Daoy (cell line): ENCODE results near the gene PRICKLE2. TPM values are rescaled to one million over a fixed set of nuclear protein-coding genes. Genes with fewer than 3 reads are reported as not detected.
A peak's percentile ranks its signal among the peaks of the same experiment; 100 is the strongest.

Source experiments
- DNase-seq: peaks from one replicate; pipeline ENCODE4 v3.0.0-alpha.2; 2015; ENCODE audit warnings: low read depth
- total RNA-seq: library from RNA; depleted of rRNA; stranded (reverse); fragments of >200 nt; shearing (Covaris generic); gene quantifications from 2 replicates; pipeline ENCODE4 v1.2.3, GENCODE V29; 2014

The PRICKLE2 gene
- total RNA-seq, 1 experiment from 2014 or later: 13.0 TPM

DNA sequence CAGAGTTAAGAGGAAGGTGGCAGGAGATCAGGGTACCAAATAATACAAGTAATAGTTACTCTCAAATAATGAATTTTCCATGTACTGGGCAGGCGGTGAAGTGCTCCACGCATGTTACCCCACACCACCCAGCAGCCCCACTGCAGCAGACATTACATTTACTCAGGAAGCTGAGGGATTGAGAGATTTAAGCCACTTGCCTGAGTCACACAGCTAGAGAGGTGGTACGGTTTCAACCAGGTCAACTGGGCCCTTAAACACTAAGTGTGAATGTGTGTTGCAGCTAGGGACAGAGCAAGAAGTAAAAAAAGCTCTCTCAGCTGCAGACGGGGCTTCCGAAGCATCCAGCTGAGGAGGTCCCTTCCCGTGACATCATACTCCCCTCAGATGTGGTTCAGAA lies 91.3 kb downstream of the PRICKLE2 start:
- DNase-seq: no peak

- DNase-seq: no peak
Observed at GRCh38 chr3:64133272-64133671, 92.0 kb downstream of the PRICKLE2 start.

DNA sequence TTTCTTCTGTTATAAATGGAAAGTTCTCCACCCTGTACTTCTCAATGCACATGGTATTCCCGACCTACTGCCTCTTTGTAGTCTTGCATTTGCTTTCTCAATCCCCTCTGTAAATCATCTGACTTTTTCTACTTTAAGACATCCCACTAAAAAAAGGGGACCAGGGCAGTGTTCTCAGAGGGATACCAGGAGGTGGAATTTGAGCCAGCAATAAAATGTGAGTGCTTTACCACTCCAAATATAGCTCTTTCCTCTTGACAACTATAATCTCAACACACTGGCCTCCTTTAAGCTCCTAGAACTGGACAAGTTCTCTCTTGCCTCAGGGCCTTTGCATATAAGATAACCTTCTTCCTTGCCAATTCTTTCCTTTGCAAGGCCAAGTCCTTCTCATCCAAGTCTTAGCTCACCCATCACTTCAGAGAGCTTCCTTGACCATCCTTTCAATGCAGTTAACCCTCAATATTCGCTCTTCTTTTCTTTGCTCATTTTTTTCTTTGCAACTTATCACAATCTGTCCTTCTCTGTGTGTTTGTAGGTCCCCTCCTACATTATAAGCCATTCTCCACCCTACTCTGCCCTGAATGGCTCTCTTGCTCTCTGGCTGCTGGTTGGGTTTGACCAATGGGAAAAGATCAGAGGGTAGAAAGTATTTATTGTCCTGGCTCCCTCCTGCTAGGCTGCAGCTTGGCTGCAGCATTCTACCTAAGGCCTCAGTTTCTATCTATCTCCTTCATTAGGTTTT lies 93.4 kb downstream of the PRICKLE2 start:
- no peak for DNase-seq

DNA sequence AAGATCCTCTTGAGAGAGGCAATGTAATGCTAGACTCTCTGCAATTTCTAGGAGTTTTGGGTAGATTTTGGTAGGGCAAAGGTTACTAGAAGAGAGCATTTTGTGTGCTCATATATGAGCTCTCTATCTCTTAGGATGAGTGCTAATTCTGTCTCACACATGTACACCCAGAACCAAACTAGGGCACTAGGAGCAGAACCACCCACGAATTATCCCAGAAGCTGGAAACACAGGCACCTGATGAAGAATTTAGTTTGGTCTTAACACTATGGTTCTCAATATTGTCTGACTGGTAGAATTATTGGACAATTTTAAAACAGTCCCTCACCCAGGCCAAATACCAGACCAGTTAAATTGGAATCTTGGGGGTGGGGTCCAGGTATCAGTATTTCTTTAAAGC lies 94.8 kb downstream of the PRICKLE2 start:
- DNase-seq: no peak

DNA sequence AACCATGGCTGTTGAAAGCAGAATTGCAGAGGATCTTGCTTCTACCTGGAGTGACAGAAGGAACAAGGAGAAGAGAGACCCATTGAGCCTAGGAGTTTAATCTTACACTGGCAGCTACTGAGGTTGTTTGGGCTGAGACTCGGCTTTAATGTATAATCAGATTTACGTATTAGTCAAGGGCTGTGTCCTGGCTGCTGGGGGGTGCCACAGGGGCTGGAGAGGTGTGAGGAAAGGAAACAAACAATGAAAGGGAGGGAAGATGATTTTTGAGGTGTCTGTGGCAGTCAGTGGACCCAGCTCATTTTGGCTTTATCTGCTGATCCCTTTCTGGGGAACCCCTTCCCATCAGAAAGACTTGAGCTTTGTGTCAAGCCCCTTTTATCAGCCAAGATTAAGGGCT lies 95.7 kb downstream of the PRICKLE2 start:
- DNase-seq: no peak

DNA sequence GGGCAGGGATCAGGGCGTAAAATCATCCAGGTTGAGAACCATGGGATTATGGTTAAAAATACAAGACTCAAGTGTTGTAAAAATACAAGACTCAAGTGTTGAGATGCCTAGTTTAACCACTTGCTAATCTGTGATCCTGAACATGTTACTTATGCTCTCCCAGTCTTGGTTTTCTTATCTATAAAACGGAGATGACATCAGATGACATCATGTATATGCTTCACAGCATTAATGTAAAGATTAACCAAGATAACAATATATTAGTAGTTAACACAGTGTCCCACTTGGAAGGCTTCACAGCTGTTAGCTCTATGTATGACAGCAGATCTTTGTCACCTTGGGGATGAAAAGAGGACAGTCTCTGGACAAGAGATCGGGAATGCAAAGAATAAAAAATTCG lies 96.2 kb downstream of the PRICKLE2 start:
- no peak for DNase-seq

DNA sequence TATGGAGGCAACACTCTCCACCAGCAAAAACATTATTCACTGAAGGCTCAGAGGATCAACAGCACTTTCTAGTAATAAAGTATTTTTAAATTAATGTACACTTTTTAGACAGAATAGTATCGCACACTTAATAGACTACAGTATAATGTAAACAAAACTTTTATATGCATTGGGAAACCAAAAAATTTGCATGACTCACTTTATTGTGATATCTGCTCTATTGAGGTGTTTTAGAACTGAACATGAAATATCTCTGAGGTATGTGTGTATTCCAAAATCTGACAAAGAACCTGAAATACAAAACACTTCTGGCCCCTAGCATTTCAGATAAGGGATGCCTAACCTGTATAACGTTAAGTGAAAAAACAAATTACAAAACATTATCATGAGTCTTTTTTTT lies 99.7 kb downstream of the PRICKLE2 start:
- DNase-seq: no peak

DNA sequence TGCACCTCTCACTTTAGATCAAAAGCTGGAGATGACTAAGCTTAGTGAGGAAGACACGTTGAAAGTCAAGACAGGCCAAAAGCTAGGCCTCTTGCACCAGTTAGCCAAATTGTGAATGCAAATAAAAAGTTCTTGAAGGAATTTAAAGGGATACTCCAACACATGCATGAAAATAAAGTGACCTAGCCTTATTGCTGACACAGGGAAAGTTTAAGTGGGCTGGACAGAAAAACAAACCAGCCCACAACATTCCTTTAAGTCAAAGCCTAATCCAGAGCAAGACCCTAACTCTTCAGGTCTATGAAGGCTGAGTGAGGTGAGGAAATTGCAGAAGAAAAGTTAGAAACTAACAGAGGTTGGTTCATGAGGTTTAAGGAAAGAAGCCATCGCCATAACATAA lies 101.3 kb downstream of the PRICKLE2 start:
- DNase-seq: no peak

DNA sequence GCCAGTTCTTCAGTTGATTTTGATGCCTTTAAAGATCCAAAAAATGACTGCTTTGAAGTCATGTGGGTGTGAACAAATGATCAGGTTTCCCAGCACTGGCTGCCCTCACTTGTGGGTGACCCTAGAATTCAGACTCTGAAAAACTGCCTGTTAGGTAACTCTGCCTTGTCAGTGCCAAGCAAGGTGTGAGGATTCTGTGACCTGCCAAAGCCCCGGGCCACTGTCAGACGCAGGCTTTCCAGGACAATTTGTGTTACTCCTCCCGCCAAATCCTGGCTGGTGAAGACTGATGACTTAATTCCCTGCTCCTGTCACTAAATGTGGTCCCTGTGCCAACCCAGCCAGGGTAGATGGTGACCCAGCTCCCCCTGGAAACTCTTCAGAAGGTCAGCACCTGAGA lies 102.8 kb downstream of the PRICKLE2 start:
- no peak for DNase-seq

GRCh38 chr3:64121750-64122311 lies 103.4 kb downstream of the PRICKLE2 start:
- no peak for DNase-seq

DNA sequence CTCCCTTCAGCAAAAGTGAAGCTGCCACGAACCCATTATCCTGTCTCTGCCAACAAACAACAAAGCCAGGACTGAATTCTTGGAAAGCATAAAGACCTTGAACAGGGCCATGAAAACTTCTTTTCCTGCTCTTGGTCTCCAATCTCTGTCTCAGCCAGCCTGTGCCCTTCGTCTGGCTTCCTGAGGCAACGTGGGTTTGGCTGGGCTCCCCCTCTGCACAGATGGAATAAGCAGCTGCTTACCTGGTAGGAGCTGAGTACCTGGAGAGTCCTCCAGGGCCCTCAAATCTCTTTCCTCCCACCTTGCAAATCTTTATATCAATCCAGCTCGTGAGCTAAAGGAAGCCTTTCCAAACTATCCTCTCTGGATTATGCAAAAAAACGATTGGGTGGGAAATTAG lies 104.4 kb downstream of the PRICKLE2 start:
- no peak for DNase-seq

GRCh38 chr3:64117483-64117882 lies 107.8 kb downstream of the PRICKLE2 start:
- no peak for DNase-seq

DNA sequence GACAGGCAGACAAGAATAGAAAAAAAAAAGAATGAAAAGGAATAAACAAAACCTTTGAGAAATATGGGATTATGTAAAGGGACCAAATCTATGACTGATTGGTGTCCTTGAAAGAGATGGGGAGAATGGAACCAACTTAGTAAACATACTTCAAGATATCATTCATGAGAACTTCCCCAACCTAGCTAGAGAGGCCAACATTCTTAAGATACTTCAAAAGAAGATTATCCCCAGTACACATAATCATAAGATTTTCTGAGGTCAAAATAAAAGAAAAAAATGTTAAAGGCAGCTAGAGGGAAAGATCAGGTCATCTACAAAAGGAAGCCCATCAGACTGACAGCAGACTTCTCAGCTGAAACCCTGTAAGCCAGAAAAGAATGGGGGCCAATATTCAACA lies 110.6 kb downstream of the PRICKLE2 start:
- DNase-seq: no peak

GRCh38 chr3:64111872-64112271 lies 113.4 kb downstream of the PRICKLE2 start:
- DNase-seq: no peak

- DNase-seq: no peak
Observed at GRCh38 chr3:64111083-64111482, 114.2 kb downstream of the PRICKLE2 start.

DNA sequence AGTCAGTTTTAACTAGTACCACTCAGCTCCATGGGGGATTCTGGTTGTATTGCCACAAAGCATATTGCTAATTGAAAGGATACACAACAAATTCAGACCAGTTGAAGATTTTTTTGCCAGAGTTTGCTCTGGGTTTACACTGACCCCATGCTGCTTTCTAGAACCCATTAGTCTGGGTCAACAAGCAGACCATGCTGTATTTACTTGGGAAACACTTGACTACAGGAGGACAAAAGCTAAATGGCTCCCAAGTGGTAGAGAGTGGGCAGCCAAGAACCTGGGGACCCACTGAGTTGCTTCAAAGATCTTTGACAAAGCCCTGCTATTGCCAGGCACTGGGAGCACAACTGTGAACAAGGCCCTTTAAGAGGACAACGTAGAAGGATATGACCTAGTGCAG lies 115.2 kb downstream of the PRICKLE2 start:
- no peak for DNase-seq

GRCh38 chr3:64109438-64109837 lies 115.8 kb downstream of the PRICKLE2 start:
- DNase-seq: no peak

DNA sequence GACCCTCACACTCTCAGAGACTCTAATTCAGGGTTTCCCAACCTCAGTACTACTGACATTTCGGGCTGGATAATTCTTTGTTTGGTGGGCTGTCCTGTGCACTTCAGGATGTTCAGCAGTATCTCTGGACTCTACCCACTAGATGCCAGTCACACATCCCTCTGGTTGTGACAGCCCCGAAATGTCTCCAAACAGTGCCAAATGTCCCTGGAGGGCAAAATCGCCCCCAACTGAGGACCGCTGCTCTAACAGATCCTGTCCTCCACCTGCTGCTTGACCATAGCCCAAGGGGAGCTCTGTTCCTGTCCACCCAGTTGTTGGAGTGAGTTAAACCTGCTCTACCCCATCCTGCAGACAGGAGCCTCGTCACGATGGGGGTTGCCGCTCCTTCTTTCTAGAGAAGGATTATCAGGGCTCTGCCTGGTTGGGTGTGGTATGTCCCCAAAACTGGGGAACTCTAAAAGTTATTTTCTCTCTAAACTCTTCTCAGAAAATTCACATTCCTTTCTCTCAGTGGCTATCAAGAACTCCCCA lies 116.4 kb downstream of the PRICKLE2 start:
- DNase-seq: no peak

DNA sequence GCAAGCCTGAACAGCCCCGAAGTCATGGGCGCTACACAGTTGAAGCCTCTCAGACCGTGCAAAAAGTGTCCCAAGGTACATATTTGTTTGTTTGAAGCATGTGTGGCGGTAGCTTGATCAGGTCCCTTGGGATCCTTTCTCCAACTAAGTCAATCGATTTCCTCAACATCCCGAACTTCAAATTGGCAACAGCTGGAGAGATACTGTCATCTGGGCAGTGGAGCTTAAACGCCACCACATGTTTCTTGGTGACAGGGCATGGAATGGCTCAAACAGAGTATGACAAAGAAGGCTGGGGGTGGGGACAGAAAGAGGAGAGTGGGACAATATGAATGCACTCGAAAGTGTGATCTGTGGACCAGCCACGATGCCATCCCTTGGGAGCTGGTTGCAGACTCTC lies 117.0 kb downstream of the PRICKLE2 start:
- DNase-seq: no peak

DNA sequence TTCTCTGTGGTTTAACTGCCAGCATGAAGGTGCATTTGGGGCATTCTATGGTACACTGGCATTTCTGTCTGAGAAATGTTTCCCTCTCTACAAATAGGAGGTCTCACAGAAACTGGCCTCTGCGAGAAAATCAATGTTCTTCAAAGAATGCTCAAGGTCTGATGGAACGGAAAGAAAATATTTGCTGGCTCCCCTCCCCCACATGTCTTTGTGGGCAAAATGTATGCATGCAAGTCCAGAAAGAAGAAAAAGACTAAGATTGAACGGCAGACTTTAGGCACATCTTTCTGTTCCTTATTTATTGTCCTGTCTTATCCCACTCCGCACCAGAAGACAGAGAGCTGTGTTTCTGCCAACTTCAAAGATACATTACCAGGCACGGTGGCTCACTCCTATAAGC lies 118.1 kb downstream of the PRICKLE2 start:
- DNase-seq: no peak

DNA sequence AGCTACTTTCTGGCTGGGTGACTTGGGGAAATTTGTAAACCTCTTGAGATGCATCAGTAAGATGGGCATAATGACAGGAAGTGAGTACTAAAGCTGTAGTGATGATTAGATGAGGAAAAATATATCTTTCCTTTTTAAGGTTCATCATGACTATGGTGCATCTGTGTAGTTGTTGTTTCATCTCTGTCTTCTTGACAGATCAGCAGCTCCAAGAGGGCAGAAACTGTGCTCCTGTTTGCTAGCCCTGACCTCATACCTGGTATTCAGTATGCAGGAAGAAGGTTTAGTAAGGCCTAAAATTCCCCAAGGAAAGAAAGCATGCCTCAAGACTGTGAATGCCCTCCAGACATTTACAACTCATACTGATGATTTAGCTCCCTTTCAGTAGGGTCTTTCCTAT lies 119.5 kb downstream of the PRICKLE2 start:
- no peak for DNase-seq

GRCh38 chr3:64104691-64105111 lies 120.6 kb downstream of the PRICKLE2 start:
- DNase-seq: peak; percentile 23

DNA sequence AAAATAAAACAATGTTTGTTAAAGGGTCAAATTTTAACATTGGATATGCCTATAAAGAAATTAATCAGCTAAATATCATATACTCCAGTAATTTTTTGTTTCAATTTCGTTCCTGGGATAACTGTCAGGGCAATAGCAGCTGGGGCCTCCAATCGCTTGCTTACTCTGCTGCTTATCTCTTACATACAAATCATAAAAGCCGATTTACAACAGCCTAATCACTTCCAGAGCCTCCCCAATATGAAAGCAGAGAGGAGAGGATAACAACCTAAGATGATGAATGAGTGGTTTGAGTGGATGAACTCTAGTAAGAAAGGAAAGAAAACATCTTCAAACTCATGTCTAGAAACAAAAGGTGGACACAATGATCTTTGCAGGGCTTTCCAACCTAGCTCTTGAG lies 121.3 kb downstream of the PRICKLE2 start:
- no peak for DNase-seq

DNA sequence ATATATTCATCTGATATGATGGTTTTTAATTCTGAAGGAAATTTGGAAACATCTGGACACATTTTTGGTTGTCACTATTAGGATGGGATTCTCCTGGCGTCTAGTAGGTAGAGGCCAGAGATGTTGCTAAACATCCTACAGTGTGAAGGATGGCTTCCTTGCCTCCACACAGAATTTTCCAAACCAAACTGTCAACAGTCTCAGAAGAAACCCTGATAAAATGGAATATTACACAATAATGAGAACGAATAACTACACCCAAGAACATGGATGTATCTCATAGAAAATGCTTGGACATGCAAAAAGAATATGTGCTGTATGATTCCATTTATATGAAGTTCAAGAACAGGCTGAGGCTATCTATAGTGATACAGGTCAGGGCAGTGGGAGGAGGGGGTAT lies 122.1 kb downstream of the PRICKLE2 start:
- DNase-seq: no peak
